ENCODE data around the gene DDHD1. TPM values are rescaled to one million over a fixed set of nuclear protein-coding genes. Genes with fewer than 3 reads are reported as not detected.

Gene DDHD1
- total and polyA plus RNA-seq, 2 donors from 2014 or later = 2.1 to 11.9 TPM

DNA sequence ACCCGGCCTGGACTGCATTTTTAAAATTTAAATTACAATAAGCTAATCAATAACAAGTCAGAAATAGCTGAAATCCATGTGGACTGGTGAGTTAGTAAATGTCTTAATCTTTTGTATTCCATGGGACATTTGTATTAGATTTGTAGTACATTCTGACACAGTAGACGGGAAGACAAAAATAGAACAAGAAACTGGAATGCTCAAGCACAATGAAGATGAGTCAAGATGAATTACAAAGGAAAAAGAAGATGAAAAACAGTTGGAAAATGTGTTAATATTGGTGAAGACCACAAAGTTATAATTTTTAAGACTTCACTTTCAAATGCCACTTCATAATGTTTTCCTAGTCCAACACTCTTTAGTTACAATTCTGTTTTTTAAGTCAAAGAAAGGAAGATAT lies 104.5 kb downstream of the DDHD1 start:
- Histone ChIP-seq H3K36me3 (ENCODE audit: control insufficient read depth in 2 of 3, insufficient read depth in 3 of 3, low read length in 3 of 3) (no peaks in the 10 kb centered on the region), H3K4me1 (ENCODE audit: control insufficient read depth in 2 of 3, insufficient read depth in 2 of 3, low read depth in 1 of 3, low read length in 3 of 3) (no peaks in the 10 kb centered on the region), H3K27ac (ENCODE audit: low read depth in 2 of 2, low read length in 2 of 2) (no peak overlapping the region), H3K9ac (ENCODE audit: low read length in 3 of 3) (no peak overlapping the region), H3K9me3 (ENCODE audit: control insufficient read depth in 2 of 3, insufficient read depth in 1 of 3, low read length in 3 of 3) (no peaks in the 10 kb centered on the region), H3K27me3 (ENCODE audit: control insufficient read depth, insufficient read depth, low read length) (no peaks in the 10 kb centered on the region), H3K4me3 (ENCODE audit: low read length in 3 of 3) (no peak overlapping the region)
- no peak for DNase-seq
- intact Hi-C loops (cut with DNase I) = no loop called here
- TF ChIP-seq, protein P1, sequence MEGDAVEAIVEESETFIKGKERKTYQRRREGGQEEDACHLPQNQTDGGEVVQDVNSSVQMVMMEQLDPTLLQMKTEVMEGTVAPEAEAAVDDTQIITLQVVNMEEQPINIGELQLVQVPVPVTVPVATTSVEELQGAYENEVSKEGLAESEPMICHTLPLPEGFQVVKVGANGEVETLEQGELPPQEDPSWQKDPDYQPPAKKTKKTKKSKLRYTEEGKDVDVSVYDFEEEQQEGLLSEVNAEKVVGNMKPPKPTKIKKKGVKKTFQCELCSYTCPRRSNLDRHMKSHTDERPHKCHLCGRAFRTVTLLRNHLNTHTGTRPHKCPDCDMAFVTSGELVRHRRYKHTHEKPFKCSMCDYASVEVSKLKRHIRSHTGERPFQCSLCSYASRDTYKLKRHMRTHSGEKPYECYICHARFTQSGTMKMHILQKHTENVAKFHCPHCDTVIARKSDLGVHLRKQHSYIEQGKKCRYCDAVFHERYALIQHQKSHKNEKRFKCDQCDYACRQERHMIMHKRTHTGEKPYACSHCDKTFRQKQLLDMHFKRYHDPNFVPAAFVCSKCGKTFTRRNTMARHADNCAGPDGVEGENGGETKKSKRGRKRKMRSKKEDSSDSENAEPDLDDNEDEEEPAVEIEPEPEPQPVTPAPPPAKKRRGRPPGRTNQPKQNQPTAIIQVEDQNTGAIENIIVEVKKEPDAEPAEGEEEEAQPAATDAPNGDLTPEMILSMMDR (IDR thresholded peaks at IDR 0.05; ENCODE audit: borderline replicate concordance, extremely low read depth, insufficient read depth) = no peak
- FAIRE-seq = no peak

GRCh38 chr14:53047307-53048069 lies 105.6 kb downstream of the DDHD1 start:
- TF ChIP-seq, protein P1 (IDR thresholded peaks at IDR 0.05; ENCODE audit: borderline replicate concordance, extremely low read depth, insufficient read depth) = no peak
- intact Hi-C loops (cut with DNase I) = no loop called here

GRCh38 chr14:53044486-53044885 lies 108.6 kb downstream of the DDHD1 start:
- Histone ChIP-seq H3K36me3 (ENCODE audit: control insufficient read depth in 2 of 3, insufficient read depth in 3 of 3, low read length in 3 of 3) (no peaks in the 10 kb centered on the region), H3K27ac (ENCODE audit: low read depth in 2 of 2, low read length in 2 of 2) (no peak overlapping the region)
- intact Hi-C loops (cut with DNase I) = no loop called here

More at GRCh38 chr14:53047307-53048069, 105.6 kb downstream of the DDHD1 start:
- H3K4me3 ChIP-seq (ENCODE audit: low read length in 3 of 3) = no peak overlapping the region
- H3K4me1 ChIP-seq (ENCODE audit: control insufficient read depth in 2 of 3, insufficient read depth in 2 of 3, low read depth in 1 of 3, low read length in 3 of 3) = no peaks in the 10 kb centered on the region
- H3K9me3 ChIP-seq (ENCODE audit: control insufficient read depth in 2 of 3, insufficient read depth in 1 of 3, low read length in 3 of 3) = no peaks in the 10 kb centered on the region
- DNase-seq = peak in 4 of 5 donors; percentile 41 to 88 (median 74)
- H3K27ac ChIP-seq (ENCODE audit: low read depth in 2 of 2, low read length in 2 of 2) = no peak overlapping the region
- H3K36me3 ChIP-seq (ENCODE audit: control insufficient read depth in 2 of 3, insufficient read depth in 3 of 3, low read length in 3 of 3) = no peaks in the 10 kb centered on the region
- H3K9ac ChIP-seq (ENCODE audit: low read length in 3 of 3) = no peak overlapping the region
- no peaks in the 10 kb centered on the region for H3K27me3 ChIP-seq (ENCODE audit: control insufficient read depth, insufficient read depth, low read length)
- no peak for FAIRE-seq

More at GRCh38 chr14:53044486-53044885, 108.6 kb downstream of the DDHD1 start:
- FAIRE-seq (no peak), DNase-seq (no peak)
- H3K27me3 ChIP-seq (ENCODE audit: control insufficient read depth, insufficient read depth, low read length) = no peaks in the 10 kb centered on the region
- TF ChIP-seq, protein P1 (IDR thresholded peaks at IDR 0.05; ENCODE audit: borderline replicate concordance, extremely low read depth, insufficient read depth) = no peak
- no peak overlapping the region for H3K4me3 ChIP-seq (ENCODE audit: low read length in 3 of 3)
- H3K9ac ChIP-seq (ENCODE audit: low read length in 3 of 3) = no peak overlapping the region
- no peaks in the 10 kb centered on the region for H3K4me1 ChIP-seq (ENCODE audit: control insufficient read depth in 2 of 3, insufficient read depth in 2 of 3, low read depth in 1 of 3, low read length in 3 of 3)
- no peaks in the 10 kb centered on the region for H3K9me3 ChIP-seq (ENCODE audit: control insufficient read depth in 2 of 3, insufficient read depth in 1 of 3, low read length in 3 of 3)
